ENCODE results near the gene ALOX12B. TPM values are rescaled to one million over a fixed set of nuclear protein-coding genes. Genes with fewer than 3 reads are reported as not detected.
"Not testable (repeated sequence)": the region's sequence is repeated elsewhere in the genome, so short reads cannot be mapped to it uniquely, and the experiment has no call there.

Gene ALOX12B
- total RNA-seq, 1 donor from 2014 or later = not detected

DNA sequence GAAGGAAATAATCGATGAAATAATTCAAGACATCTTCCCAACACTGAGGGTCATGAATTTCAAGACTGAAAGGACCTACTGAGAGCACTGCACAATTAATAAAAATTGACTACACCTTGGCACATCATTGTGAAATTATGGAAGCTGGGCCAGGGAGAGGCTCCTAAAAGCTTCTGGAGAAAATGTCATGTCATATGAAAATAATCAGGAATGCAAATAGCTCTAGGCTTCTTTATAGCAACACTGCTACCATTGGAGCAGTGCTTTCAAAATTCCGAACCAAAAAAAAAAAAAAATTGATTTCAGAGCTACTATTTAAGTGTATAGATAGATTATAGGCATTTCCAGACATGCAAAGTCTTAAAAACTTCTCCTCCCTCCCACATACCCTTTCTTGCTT is 55.1 kb downstream of the ALOX12B start:
- DNase-seq (ENCODE audit: low spot score in 2 of 2, unreplicated experiment in 2 of 2) = no peak
- Mint-ChIP-seq H3K36me3 (no peaks in the 10 kb centered on the region), H3K9me3 (peaks cover 8% of the 10 kb centered on the region), H3K27ac (no peak overlapping the region), H3K27me3 (ENCODE audit: low read depth) (peaks cover 37% of the 10 kb centered on the region), H3K4me3 (no peak overlapping the region), H3K4me1 (no peaks in the 10 kb centered on the region)
- TF ChIP-seq, protein P1, sequence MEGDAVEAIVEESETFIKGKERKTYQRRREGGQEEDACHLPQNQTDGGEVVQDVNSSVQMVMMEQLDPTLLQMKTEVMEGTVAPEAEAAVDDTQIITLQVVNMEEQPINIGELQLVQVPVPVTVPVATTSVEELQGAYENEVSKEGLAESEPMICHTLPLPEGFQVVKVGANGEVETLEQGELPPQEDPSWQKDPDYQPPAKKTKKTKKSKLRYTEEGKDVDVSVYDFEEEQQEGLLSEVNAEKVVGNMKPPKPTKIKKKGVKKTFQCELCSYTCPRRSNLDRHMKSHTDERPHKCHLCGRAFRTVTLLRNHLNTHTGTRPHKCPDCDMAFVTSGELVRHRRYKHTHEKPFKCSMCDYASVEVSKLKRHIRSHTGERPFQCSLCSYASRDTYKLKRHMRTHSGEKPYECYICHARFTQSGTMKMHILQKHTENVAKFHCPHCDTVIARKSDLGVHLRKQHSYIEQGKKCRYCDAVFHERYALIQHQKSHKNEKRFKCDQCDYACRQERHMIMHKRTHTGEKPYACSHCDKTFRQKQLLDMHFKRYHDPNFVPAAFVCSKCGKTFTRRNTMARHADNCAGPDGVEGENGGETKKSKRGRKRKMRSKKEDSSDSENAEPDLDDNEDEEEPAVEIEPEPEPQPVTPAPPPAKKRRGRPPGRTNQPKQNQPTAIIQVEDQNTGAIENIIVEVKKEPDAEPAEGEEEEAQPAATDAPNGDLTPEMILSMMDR (IDR thresholded peaks at IDR 0.05; ENCODE audit: unreplicated experiment) = no peak

GRCh38 chr17:8031950-8032349 is 55.6 kb downstream of the ALOX12B start:
- no peaks in the 10 kb centered on the region for H3K4me1 Mint-ChIP-seq
- H3K9me3 Mint-ChIP-seq = peaks cover 6% of the 10 kb centered on the region
- H3K27ac Mint-ChIP-seq = no peak overlapping the region
- H3K4me3 Mint-ChIP-seq = no peak overlapping the region
- TF ChIP-seq, protein P1 (IDR thresholded peaks at IDR 0.05; ENCODE audit: unreplicated experiment) = no peak
- DNase-seq (ENCODE audit: low spot score in 2 of 2, unreplicated experiment in 2 of 2) = no peak
- H3K27me3 Mint-ChIP-seq (ENCODE audit: low read depth) = peaks cover 39% of the 10 kb centered on the region
- no peaks in the 10 kb centered on the region for H3K36me3 Mint-ChIP-seq

DNA sequence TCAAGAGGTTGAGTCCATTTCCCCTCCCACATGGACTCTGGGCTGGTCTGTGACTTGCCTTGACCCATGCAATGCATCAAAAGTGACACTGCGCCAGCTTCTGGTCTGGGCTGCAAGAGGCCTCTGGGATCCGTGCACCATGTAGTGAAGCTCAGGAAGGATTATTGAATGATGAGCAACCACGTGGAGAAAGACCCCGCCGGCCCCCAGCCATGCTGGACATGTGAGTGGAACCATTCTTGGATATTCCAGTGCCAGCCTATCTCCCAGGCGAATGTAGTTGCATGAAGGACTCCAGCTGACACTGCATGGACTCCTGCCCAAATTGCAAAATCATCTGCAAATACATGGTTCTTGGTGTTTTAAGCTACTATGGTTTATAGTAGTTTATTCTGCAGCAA is 56.3 kb downstream of the ALOX12B start:
- TF ChIP-seq, protein P1 (IDR thresholded peaks at IDR 0.05; ENCODE audit: unreplicated experiment) = no peak
- Mint-ChIP-seq H3K27ac (no peak overlapping the region), H3K4me1 (no peaks in the 10 kb centered on the region), H3K4me3 (no peak overlapping the region), H3K27me3 (ENCODE audit: low read depth) (peaks cover 39% of the 10 kb centered on the region), H3K36me3 (no peaks in the 10 kb centered on the region), H3K9me3 (peaks cover 6% of the 10 kb centered on the region)
- DNase-seq (ENCODE audit: low spot score in 2 of 2, unreplicated experiment in 2 of 2) = no peak

- peaks cover 6% of the 10 kb centered on the region for H3K9me3 Mint-ChIP-seq
- TF ChIP-seq, protein P1 (IDR thresholded peaks at IDR 0.05; ENCODE audit: unreplicated experiment) = no peak
- no peaks in the 10 kb centered on the region for H3K4me1 Mint-ChIP-seq
- no peak for DNase-seq (ENCODE audit: low spot score in 2 of 2, unreplicated experiment in 2 of 2)
- no peak overlapping the region for H3K4me3 Mint-ChIP-seq
- no peaks in the 10 kb centered on the region for H3K36me3 Mint-ChIP-seq
- H3K27me3 Mint-ChIP-seq (ENCODE audit: low read depth) = peaks cover 26% of the 10 kb centered on the region
- no peak overlapping the region for H3K27ac Mint-ChIP-seq
Measured at GRCh38 chr17:8029121-8029520, 58.4 kb downstream of the ALOX12B start.

DNA sequence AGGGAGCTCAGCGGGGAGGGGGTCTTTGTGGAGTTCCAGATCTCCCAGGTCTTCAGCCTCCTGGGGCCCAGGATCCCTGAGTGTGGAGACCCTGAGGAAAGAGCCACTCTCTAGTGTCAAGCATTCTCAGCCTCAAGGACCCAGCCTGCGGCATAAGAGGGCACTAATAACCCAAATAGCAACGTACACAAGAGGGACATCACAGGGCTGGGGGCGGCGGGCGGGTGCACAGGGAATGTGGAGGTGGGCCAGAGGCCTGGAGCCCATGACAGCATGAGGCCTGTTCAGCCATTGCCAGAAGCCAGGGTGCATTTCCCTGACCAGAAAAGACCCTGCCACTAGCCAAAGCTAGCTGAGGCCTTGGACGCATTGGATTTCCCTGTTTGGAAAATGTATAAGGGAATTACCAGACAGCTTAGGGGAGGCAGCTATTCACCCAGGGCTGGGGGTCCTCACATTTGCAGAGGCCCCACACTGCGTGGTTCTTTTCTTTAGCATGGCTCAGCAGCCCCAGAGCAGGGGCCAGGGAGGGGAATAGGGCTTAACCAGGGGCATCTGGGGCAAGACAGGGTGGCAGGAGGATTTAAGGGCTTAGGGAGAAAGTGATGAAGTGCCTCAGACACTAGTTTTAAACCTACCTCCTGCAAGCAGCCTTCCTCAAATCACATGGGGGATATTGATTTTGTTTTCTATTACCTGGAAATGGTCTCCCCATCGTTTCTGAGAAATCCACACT is 62.2 kb downstream of the ALOX12B start:
- TF ChIP-seq, protein P1 (IDR thresholded peaks at IDR 0.05; ENCODE audit: unreplicated experiment) = no peak
- H3K9me3 Mint-ChIP-seq = peaks cover 6% of the 10 kb centered on the region
- no peak overlapping the region for H3K27ac Mint-ChIP-seq
- H3K27me3 Mint-ChIP-seq (ENCODE audit: low read depth) = peaks cover 17% of the 10 kb centered on the region
- peaks cover 8% of the 10 kb centered on the region for H3K4me1 Mint-ChIP-seq
- no peak overlapping the region for H3K4me3 Mint-ChIP-seq
- no peak for DNase-seq (ENCODE audit: low spot score in 2 of 2, unreplicated experiment in 2 of 2)
- no peaks in the 10 kb centered on the region for H3K36me3 Mint-ChIP-seq

DNA sequence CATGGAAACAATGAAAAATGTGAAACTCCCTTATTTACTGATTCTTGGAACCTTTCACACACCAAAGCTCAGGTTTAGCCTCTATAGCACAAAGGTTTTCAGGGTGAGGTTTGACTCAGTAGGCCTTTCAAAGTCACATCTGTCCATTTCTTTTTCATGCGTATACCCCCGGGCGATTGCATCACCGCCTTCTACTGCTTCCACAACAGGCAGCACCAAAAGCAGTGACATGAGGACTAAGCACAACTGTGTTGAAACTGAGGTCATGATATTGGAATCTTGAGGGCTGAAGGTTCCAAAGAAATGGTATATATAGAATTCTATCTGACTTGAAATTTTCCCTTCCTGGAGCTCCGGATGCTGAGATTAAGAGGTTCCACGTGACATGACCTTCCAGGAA is 63.4 kb downstream of the ALOX12B start:
- not testable (repeated sequence) for H3K9me3 Mint-ChIP-seq; H3K36me3 Mint-ChIP-seq; H3K4me3 Mint-ChIP-seq; DNase-seq (ENCODE audit: low spot score in 2 of 2, unreplicated experiment in 2 of 2)
- H3K27me3 Mint-ChIP-seq (ENCODE audit: low read depth) = peaks cover 14% of the 10 kb centered on the region
- H3K4me1 Mint-ChIP-seq = peaks cover 11% of the 10 kb centered on the region
- peak overlapping the region; percentile 4 for H3K27ac Mint-ChIP-seq

Small RNAs within 50 kb of the gene (microRNA-seq; reads per million reads assigned to microRNA genes)
- gene MIR4314 = not detected

Other genes starting within 250 kb of the ALOX12B start
- 12.3 to 15.4 TPM (median 15.2 TPM) in 3 replicates for gene TMEM88, start 232.7 kb downstream of the ALOX12B start, total RNA-seq
- 63.9 to 67.2 TPM (median 66.4 TPM) in 3 replicates for gene NAA38, start 230.2 kb downstream of the ALOX12B start, total RNA-seq
- gene CYB5D1, start 229.7 kb downstream of the ALOX12B start, total RNA-seq = 12.5 to 13.0 TPM (median 13.0 TPM) in 3 replicates
- 333 to 339 TPM (median 337 TPM) in 3 replicates for gene CHD3, start 198.9 kb downstream of the ALOX12B start, total RNA-seq
- 3.0 to 3.4 TPM (median 3.1 TPM) in 3 replicates for gene RNF227, start 171.4 kb downstream of the ALOX12B start, total RNA-seq
- 18.4 to 18.8 TPM (median 18.5 TPM) in 3 replicates for gene KCNAB3, start 157.9 kb downstream of the ALOX12B start, total RNA-seq
- gene TRAPPC1, start 155.8 kb downstream of the ALOX12B start, total RNA-seq = 98.7 to 119 TPM (median 111 TPM) in 3 replicates
- 49.4 to 51.5 TPM (median 50.0 TPM) in 3 replicates for gene CNTROB, start 155.5 kb downstream of the ALOX12B start, total RNA-seq
- gene GUCY2D, start 85.1 kb downstream of the ALOX12B start, total RNA-seq = 0.34 to 0.75 TPM (median 0.69 TPM) in 3 replicates
- gene ALOX15B, start 48.7 kb downstream of the ALOX12B start, total RNA-seq = 0.09 TPM in 1 of 3 replicates, not detected in the others
- gene ALOXE3, start 30.8 kb upstream of the ALOX12B start, total RNA-seq = 0.09 to 0.13 TPM in 2 of 3 replicates, not detected in the other
- 0.45 to 0.75 TPM (median 0.66 TPM) in 3 replicates for gene HES7, start 36.4 kb upstream of the ALOX12B start, total RNA-seq
- gene PER1, start 64.7 kb upstream of the ALOX12B start, total RNA-seq = 55.2 to 70.2 TPM (median 58.0 TPM) in 3 replicates
- 51.3 to 55.3 TPM (median 54.8 TPM) in 3 replicates for gene VAMP2, start 75.2 kb upstream of the ALOX12B start, total RNA-seq
- gene TMEM107, start 88.7 kb upstream of the ALOX12B start, total RNA-seq = 22.0 to 23.2 TPM (median 22.6 TPM) in 3 replicates
- gene BORCS6, start 102.5 kb upstream of the ALOX12B start, total RNA-seq = 2.7 to 3.1 TPM (median 3.0 TPM) in 3 replicates
- 33.1 to 37.4 TPM (median 37.3 TPM) in 3 replicates for gene AURKB, start 122.9 kb upstream of the ALOX12B start, total RNA-seq
- 45.1 to 52.9 TPM (median 50.6 TPM) in 3 replicates for gene CTC1, start 160.3 kb upstream of the ALOX12B start, total RNA-seq
- 104 to 111 TPM (median 105 TPM) in 3 replicates for gene PFAS, start 161.6 kb upstream of the ALOX12B start, total RNA-seq
- 25.1 to 26.4 TPM (median 25.7 TPM) in 3 replicates for gene RANGRF, start 201.0 kb upstream of the ALOX12B start, total RNA-seq
- gene SLC25A35, start 207.7 kb upstream of the ALOX12B start, total RNA-seq = 8.8 to 9.2 TPM (median 9.1 TPM) in 3 replicates
- gene ARHGEF15, start 222.5 kb upstream of the ALOX12B start, total RNA-seq = 0.20 TPM in 1 of 3 replicates, not detected in the others